Spleen (tissue), 7 donors: ENCODE data around the gene AKT3.

ENCODE experiments used
- CTCF ChIP-seq, 11 experiments: fragments of 200-600 bp in 7 of 11; fragments of 450-650 bp in 4 of 11; sonication (generic) in 4 of 11; IDR thresholded peaks in 8 of 11; conservative IDR thresholded peaks in 3 of 11; 1 replicate in 7 of 11; 2 replicates in 4 of 11; pipeline versions ENCODE4 v1.4.0 to v1.8.0; 2016 to 2021; ENCODE audit warnings: antibody characterized with exemption in 11 of 11, inconsistent platforms in 4 of 11, mild to moderate bottlenecking in 1 of 11
- POLR2A ChIP-seq, 3 donors: fragments of 450-650 bp; IDR thresholded peaks; one replicate each; pipeline ENCODE4 v1.5.1; 2017; ENCODE audit warnings: antibody characterized with exemption in 3 of 3, mild to moderate bottlenecking in 1 of 3
- POLR2AphosphoS5 ChIP-seq, 3 donors: sonication (generic); formaldehyde crosslinking; IDR thresholded peaks; one replicate each; pipeline ENCODE4 v1.5.1; 2017; ENCODE audit warnings: antibody characterized with exemption in 3 of 3
- donor health status: DM: no; HTN: no; CAD: no; lungs with moderate emphysema.
- donor health status: DM: no; HTN: no; CAD: no.
- donor health status: DM: no; HTN: no; CAD: no.

- TF ChIP-seq POLR2A (IDR thresholded peaks at IDR 0.05) (no peak), CTCF (IDR thresholded peaks at IDR 0.05 in 8 of 11, conservative IDR thresholded peaks at IDR 0.05 in 3 of 11) (no peak), POLR2AphosphoS5 (IDR thresholded peaks at IDR 0.05) (no peak)
These were observed 122.4 kb downstream of the AKT3 start for GRCh38 chr1:243727503-243728203.
